Fibroblast of mammary gland (primary cell): ENCODE measurements around the gene RPRM.
"Not testable (repeated sequence)": the region's sequence is repeated elsewhere in the genome, so short reads cannot be mapped to it uniquely, and the experiment has no call there.

ENCODE experiments used
- DNase-seq: peaks from one replicate; pipeline ENCODE4 v3.0.0-alpha.2; 2010; ENCODE audit warnings: low read depth
- H3K4me3 ChIP-seq: 2 replicates; pipeline ENCODE4 v1.5.1; 2011; ENCODE audit warnings: low read depth, mild to moderate bottlenecking, low read length, moderate library complexity; ENCODE audit not compliant: control insufficient read depth
- TF ChIP-seq, protein P1 (sequence below): conservative IDR thresholded peaks from 2 replicates; pipeline ENCODE4 v1.5.1; 2011; ENCODE audit warnings: low read depth, low read length, inconsistent platforms; ENCODE audit not compliant: control insufficient read depth, insufficient read depth

The RPRM gene

DNA sequence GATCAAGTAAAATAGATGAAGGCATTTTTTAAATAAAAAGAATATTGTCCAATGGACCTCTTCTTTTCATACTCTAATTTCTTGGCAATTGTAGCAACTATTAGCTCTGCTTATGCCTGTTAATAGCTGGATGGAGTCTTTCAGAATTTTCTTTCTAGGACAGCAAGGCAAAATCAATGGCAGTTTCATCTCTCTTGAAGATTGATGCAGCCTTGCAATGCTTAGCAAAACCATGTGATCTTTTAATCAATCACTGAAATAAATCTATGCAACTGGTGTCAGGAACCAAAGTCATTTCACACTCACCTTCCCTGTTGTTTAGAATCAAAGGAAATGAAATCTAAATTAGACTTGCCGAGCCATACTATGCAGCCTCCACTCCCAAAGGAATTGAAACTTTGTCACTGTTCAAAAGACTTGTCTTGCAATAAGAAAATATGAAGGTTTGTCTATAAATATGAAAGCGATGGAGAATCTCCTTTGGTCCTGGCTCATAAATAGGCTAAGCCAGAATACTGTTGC, 16.2 kb downstream of the RPRM start:
- no peak for DNase-seq
- TF ChIP-seq, protein P1, sequence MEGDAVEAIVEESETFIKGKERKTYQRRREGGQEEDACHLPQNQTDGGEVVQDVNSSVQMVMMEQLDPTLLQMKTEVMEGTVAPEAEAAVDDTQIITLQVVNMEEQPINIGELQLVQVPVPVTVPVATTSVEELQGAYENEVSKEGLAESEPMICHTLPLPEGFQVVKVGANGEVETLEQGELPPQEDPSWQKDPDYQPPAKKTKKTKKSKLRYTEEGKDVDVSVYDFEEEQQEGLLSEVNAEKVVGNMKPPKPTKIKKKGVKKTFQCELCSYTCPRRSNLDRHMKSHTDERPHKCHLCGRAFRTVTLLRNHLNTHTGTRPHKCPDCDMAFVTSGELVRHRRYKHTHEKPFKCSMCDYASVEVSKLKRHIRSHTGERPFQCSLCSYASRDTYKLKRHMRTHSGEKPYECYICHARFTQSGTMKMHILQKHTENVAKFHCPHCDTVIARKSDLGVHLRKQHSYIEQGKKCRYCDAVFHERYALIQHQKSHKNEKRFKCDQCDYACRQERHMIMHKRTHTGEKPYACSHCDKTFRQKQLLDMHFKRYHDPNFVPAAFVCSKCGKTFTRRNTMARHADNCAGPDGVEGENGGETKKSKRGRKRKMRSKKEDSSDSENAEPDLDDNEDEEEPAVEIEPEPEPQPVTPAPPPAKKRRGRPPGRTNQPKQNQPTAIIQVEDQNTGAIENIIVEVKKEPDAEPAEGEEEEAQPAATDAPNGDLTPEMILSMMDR = no peak
- no peak overlapping the region for H3K4me3 ChIP-seq

DNA sequence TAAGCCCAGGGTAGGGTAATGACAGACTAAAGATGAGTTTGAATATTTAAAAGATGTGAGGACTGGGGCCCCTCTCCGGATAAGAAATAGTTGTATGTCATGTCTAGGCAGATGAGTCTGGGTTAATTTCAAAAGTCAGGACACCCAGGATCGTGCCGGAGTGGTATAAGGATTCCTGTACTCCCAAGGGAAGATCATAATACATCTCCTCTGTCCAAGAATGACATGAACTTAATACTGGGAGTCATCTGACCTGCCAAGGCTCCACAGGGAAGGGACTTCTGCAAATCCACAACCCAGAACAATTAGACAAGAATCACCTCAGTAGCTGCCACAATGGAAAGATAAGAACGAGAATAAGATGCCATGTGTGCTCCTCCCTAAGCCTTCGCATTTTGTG, 17.1 kb downstream of the RPRM start:
- TF ChIP-seq, protein P1 = no peak
- no peak for DNase-seq
- no peak overlapping the region for H3K4me3 ChIP-seq

DNA sequence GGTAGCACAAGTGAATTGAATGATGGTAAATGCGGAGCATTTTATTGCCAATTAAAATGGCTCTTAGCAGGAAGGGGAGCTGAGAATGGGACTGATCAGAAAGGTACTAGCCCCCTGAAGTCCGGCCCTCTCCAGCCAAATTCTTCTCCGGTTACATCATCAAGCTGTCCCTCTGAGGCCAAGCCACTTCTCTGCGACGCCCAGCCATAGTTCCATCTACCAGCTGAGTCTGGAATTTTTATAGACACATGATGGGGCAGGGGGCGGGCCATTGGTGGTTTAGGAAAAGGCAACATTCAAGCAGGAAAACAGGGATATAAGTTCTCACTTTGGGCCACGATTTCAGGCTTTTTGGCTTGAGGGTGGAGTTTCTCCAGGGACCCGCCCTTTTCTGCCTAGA, 22.7 kb downstream of the RPRM start:
- TF ChIP-seq, protein P1 = no peak
- no peak overlapping the region for H3K4me3 ChIP-seq
- DNase-seq = no peak

DNA sequence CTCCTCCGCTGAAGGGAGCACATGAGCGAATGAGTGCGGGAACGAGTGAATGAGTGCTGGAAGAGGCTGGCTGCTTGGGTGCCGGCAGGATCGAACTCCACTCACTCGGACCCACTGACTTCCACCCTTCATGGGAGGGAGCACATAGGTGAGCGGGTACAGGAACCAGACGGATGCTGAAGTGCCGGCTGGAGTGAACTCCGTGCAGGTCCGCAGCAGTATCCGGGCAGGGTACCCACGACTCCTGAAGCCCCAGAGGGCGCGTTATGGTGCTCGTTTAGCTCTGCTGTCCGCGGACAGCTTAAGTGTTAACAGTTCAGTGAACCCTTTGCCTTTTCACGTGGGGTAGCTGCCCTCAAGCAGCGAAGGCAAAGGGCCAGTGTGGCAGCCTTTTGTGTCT, 23.2 kb downstream of the RPRM start:
- DNase-seq = no peak
- H3K4me3 ChIP-seq = no peak overlapping the region
- TF ChIP-seq, protein P1 = no peak

DNA sequence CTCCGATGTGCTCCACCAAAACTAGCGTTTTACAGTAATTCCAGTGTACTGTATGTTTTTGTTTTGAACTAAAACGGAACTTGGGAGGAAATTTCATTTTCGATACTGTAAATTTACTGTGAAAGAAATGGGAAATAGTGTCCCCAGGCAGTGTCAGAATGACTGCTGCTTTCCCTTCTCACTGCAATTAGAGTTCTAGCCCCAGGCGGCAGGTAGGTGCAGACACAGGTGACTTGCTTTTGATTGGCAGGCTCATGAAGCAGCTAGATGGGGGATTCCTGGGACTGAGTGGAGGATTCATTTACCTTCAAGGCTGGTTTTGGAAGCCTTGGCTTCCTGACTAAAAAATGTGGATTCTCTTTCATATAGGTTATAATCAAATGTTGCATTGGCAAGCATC, 27.0 kb downstream of the RPRM start:
- H3K4me3 ChIP-seq = no peak overlapping the region
- no peak for DNase-seq
- TF ChIP-seq, protein P1 = no peak

DNA sequence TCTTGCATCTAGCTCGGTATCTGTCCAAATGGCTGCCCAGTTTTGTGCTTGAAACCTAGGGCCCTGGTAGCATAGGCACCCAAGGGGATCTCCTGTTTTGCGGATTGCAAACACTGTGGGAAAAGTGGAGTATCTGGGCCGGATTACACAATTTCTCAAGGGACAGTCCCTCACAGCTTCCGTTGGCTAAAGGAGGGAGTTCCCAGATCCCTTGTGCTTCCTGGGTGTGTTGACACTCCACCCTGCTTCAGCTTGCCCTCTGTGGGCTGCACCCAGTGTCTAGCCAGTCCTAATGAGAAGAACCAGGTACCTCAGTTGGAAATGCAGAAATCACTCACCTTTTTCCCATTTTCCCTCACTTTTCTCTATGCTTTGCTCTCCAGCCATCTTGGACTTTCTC, 35.5 kb downstream of the RPRM start:
- no peak for DNase-seq
- TF ChIP-seq, protein P1 = no peak
- no peak overlapping the region for H3K4me3 ChIP-seq

DNA sequence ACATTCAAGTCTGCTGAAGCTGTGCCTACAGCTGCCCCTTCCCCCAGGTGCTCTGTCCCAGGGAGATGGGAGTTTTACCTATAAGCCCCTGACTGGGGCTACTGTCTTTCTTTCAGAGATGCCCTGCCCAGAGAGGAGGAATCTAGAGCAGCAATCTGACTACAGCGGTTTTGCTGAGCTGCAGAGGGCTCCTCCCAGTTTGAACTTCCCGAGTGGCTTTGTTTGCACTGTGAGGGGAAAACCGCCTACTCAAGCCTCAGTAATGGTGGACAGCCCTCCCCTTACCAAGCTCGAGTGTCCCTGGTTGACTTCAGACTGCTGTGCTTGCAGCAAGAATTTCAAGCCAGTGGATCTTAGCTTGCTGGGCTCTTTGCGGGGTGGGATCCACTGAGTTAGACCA, 35.9 kb downstream of the RPRM start:
- DNase-seq, H3K4me3 ChIP-seq: not testable (repeated sequence)

DNA sequence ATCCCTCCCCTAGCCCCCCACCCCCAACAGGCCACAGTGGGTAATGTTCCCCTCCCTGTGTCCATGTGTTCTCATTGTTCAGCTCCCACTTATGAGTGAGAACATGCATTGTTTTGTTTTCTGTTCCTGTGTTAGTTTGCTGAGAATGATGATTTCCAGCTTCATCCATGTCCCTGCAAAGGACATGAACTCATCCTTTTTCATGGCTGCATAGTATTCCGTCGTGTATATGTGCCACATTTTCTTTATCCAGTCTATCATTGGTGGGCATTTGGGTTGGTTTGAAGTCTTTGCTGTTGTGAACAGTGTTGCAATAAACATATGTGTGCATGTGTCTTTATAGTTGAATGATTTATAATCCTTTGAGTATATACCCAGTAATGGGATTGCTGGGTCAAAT, 38.5 kb downstream of the RPRM start:
- DNase-seq, H3K4me3 ChIP-seq: not testable (repeated sequence)
